COLO668 (cell line): ENCODE data around the gene CXXC5.

Source experiments
- DNase-seq: peaks from one replicate; lab custom pipeline; 2025; ENCODE audit not compliant: unreplicated experiment; lab: John Stamatoyannopoulos, UW

The CXXC5 gene

GRCh38 chr5:139690803-139691629 lies 42.9 kb downstream of the CXXC5 start:
- no peak for DNase-seq

DNA sequence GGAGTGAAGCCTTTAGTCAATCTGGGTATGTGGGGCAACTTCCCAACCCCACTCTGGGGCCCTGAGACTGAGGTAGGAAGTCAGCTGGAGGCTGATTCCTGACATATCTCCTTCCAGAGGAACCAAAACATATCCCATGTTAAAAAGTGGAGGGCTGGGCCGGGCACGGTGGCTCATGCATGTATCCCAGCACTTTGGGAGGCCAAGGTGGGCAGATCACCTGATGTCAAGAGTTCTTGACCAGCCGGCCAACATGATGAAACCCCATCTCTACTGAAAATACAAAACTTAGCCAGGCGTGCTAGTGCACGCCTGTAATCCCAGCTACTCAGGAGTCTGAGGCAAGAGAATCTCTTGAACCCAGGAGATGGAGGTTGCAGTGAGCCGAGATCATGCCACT lies 44.0 kb downstream of the CXXC5 start:
- DNase-seq: no peak

DNA sequence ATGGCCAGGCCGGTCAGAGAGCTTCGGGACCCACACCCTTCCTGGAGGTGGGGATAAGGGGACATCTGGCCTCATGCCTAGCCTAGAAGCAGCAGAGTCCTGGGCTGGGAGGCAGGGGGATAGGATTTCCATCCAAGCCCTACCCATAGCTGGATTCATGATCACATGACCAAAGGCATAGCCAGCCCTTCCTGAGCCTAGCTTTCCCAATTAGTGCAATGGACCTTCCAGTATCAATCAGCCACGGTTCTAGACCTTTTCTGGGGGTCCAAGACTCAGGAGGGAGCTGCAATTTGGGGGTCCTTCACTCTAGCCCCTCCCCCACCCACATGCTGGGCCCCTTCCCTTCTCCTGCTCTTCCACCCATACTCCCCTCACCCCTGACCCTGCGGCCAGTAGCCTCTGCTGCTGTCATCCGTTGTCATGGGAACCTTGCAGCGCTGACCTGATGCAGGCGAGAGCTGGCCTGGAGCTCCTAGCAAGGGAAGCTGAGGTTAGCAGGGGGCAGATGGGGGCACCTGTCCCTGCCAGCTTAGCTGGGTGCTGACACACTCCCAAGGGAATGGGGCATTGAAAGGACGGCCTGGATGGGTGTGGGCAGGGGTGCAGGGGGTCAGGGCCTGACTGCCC lies 44.6 kb downstream of the CXXC5 start:
- DNase-seq: no peak

GRCh38 chr5:139693676-139694364 lies 45.7 kb downstream of the CXXC5 start:
- DNase-seq: no peak

GRCh38 chr5:139694556-139695177 lies 46.5 kb downstream of the CXXC5 start:
- no peak for DNase-seq

DNA sequence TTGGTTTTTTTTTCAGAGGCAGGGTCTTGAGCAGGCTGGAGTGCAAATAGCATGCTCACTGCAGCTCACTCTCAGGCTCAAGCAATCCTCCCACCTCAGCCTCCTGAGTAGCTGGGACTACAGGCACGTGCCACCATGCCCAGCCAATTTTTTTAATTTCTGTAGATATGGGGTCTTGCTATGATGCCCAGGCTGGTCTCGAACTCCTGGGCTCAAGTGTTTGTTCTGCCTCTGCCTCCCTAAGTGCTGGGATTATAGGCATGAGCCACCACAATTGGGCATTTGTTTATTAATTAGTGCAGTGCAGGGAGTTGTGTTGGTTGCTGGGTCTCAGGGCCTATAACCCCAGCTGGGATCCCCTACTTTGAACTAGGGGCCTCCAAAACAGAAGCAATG lies 47.0 kb downstream of the CXXC5 start:
- no peak for DNase-seq

GRCh38 chr5:139696167-139696893 lies 48.2 kb downstream of the CXXC5 start:
- DNase-seq: no peak

- peak; percentile 48 for DNase-seq
Measured at GRCh38 chr5:139696894-139697658, 48.9 kb downstream of the CXXC5 start.

GRCh38 chr5:139698490-139699146 lies 50.5 kb downstream of the CXXC5 start:
- DNase-seq: peak; percentile 39

DNA sequence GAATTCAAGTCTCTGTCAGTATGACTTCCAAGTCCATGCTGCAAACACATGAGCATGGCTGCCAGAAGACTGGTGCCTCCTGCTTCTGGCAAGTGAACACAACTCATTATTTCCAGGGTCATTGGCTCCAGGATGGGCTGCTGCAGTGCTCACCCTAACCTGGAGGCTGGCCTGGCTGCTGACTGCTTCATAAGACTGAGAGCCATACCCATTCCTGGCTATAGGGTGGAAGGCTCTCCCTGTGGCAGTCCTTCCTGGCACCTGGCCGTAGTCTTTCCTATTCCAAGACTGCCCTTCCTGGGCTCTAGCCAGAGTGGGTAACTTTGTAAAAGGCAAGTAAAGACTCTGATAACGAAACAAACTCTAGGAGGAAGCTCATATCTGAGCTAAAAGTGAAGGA lies 51.2 kb downstream of the CXXC5 start:
- no peak for DNase-seq

DNA sequence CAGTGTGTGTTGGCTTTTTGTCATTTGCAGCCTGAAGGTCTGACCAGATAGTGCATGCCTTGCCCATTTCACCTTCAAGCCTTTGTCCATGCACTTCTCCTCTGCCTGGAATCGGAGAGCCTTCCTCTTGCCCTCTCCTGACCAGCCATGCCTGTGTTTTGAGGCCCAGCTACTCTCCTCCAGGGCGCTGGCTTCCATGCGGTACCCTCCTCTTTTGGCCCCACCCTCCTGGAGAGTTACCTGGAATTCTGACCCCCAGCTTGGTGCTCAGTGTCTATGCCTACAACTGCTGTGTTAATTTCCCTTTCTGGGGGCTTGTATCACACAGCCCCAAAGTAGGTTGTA lies 52.5 kb downstream of the CXXC5 start:
- no peak for DNase-seq

GRCh38 chr5:139701056-139701741 lies 53.0 kb downstream of the CXXC5 start:
- DNase-seq: no peak

DNA sequence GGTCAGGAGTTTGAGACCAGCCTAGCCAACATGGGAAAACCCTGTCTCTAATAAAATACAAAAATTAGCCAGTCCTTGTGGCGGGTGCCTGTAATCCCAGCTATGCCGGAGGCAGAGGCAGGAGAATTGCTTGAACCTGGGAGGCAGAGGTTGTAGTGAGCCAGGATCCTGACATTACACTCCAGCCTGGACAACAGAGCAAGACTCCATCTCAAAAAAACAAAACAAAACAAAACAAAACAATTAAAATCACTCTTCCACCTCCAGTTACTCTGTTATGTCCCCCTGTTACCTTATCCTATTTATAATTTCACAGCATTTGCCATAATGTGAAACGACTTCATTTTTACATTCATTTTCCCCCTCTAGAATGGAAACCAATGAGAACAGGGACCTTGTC lies 54.4 kb downstream of the CXXC5 start:
- no peak for DNase-seq

GRCh38 chr5:139704748-139705147 lies 56.6 kb downstream of the CXXC5 start:
- DNase-seq: no peak

- DNase-seq: no peak
Measured at GRCh38 chr5:139705191-139705590, 57.0 kb downstream of the CXXC5 start.

DNA sequence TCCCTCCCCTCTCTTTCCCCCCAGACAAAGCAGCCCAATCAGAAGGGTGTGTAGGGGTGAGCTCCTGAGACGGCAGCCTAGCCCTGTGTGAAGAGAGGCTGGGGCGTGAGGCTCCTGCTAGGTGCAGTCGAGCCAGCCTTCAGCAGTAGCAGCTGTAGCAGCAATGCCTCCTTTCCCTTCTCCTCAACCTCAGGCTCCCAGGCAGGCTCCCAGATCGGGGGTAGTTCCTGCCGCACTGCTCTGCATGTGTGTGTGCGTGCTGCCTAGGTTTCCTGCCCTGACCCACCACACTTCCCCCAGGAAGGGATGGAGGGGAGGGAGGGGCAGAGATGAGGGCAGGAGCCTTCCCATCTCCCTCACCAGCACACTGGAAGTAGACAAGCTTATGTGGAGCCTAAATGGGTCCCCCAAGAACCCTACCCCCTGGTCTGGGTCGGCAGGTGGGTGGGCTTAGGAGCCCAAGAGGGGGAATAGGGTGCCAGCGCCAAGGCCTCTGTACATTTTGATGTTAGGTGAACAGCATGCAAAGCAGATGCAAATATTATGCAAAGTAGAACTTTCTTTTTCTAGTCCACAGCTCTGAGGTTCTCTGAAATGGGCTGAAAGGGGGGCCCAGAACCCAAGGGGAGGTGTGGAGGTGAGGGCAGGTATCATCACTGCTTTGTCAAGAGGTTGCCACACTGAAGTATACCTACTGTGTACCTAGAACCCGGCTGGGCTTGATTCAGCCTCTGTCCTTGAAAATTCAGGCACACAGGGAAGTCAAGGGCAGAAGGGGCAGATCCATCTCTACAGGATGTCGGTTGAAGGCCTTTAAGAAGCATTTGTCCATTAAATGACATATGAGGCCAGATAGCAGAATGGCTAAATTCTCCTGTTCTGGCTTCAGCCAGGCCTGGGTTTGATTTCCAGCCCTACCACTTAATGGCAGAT lies 57.8 kb downstream of the CXXC5 start:
- DNase-seq: no peak

GRCh38 chr5:139707445-139708003 lies 59.4 kb downstream of the CXXC5 start:
- peak; percentile 25 for DNase-seq

DNA sequence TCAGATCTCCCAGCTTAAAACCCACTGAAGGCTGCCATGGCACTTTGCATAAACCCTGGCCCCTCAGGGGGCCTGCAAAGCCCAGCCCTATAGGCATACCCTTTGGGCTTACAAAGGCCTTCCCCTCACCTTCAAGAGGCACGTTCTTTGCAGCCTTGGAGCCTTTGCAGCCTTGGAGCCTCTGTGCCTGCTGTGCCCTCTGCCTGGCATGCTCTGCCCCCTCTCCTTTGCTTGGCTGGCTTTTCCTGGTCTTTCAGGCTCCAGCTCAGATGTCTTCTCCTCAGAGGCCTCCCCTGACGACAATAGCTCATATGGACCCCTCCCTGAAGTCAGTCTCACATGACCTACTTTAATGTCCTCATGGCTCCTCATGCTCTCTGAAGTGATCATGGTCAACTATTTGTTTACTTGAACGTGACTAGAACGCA lies 60.3 kb downstream of the CXXC5 start:
- DNase-seq: no peak
